22Rv1 (cell line): ENCODE measurements around the gene RNF130.

ENCODE experiments used
- H3K27ac ChIP-seq: fragments of 450-650 bp; 2 replicates; pipeline ENCODE4 v1.5.1; 2017
- CTCF ChIP-seq: fragments of 450-650 bp; IDR thresholded peaks from 2 replicates; pipeline ENCODE4 v1.5.1; 2017; ENCODE audit warnings: mild to moderate bottlenecking
- ZFX ChIP-seq: fragments of 450-650 bp; IDR thresholded peaks from 2 replicates; pipeline ENCODE4 v1.6.1; 2017; ENCODE audit warnings: antibody characterized with exemption, borderline replicate concordance

RNF130 gene

GRCh38 chr5:180116077-180116999 lies 44.8 kb upstream of the RNF130 start:
- no peak overlapping the region for H3K27ac ChIP-seq
- TF ChIP-seq CTCF = no peak
- no peak for TF ChIP-seq ZFX

GRCh38 chr5:180115326-180116076 lies 43.9 kb upstream of the RNF130 start:
- TF ChIP-seq CTCF (no peak), ZFX (no peak)
- no peak overlapping the region for H3K27ac ChIP-seq

- H3K27ac ChIP-seq = no peak overlapping the region
- no peak for TF ChIP-seq CTCF
- TF ChIP-seq ZFX = no peak
These were observed 42.9 kb upstream of the RNF130 start for GRCh38 chr5:180114304-180115003.

- no peak for TF ChIP-seq CTCF
- TF ChIP-seq ZFX = no peak
- H3K27ac ChIP-seq = no peak overlapping the region
These were observed 42.2 kb upstream of the RNF130 start for GRCh38 chr5:180113660-180114303.

- H3K27ac ChIP-seq = no peak overlapping the region
- TF ChIP-seq ZFX (no peak), CTCF (no peak)
These were observed 40.8 kb upstream of the RNF130 start for GRCh38 chr5:180112181-180112861.

GRCh38 chr5:180111273-180112002 lies 39.9 kb upstream of the RNF130 start:
- TF ChIP-seq CTCF = no peak
- TF ChIP-seq ZFX = no peak
- H3K27ac ChIP-seq = no peak overlapping the region
